Stimulated activated CD8-positive, alpha-beta memory T cell treated with anti-CD3 and anti-CD28 coated beads, Interleukin-15, amount 100 ng/mL, for 4 hours (primary cell): ENCODE data around the gene MAPKAP1.

Experiments
- DNase-seq, 2 donors: peaks; one replicate each; pipeline ENCODE4 v3.0.0-alpha.2; 2020; ENCODE audit warnings: low read depth in 2 of 2

MAPKAP1 gene

DNA sequence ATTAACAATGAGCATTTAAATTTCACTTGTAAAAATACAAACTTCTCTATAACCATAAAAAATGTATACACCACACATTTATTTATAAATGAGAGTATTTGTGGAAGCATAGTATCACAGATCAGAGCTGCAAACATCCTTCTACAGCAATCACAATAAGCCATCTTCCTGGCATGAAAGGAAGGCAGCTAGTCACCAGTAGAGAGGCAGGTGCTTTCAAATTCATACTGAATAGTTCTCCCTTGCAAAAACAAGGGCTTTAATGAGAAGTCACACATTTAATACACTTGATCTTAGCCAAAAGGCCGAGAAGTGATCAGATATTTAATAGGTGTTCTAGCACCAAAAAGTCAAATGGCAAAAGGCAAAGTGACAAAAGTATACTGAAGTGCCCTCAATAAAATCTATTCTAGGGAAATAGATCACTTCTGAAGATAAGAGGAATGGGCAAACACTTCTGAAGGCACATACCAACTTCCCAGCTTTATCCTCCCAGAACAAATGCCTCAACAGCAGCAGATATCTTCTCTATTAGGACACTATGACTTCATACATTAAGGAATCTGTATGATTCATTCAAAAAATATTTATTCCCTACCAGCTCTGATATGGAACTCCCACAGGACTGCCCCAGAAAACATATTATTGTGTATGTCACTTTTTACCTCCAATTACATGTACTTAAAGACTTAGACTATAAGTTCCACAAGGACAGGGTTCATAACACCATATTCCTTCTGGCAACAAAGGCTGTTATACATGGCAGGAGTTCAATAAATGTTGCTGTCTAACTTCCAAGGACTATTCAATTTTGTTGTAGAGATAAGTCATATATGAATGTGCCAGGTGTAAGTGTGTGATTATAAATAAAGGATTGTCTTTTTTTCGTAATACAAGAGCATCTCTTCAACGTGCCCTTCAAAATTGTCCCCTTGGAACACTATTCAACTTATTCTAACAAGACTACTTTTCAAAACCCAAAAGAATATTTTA, 31.7 kb downstream of the MAPKAP1 start:
- no peak for DNase-seq

DNA sequence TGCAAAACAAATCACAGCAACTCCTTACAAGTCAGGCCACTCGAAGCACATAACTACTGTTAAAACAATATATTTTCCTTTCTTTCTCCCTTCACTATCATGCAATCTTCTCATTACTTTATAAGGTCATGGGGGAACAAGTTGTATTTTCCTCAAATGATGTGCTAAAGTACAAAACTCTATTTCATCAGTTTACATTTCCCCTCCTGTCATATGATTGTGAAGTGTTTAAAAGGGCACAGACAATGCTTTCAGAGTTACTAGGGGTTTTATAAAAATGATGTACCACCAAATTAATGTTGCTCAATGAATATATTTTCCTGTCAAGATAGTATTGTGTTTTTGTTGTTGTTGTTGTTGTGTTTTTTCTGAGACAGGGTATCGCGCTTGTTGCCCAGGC, 34.1 kb downstream of the MAPKAP1 start:
- no peak for DNase-seq

- no peak for DNase-seq
These were observed 43.9 kb downstream of the MAPKAP1 start for GRCh38 chr9:125663127-125663526.

GRCh38 chr9:125660557-125660956, 46.5 kb downstream of the MAPKAP1 start:
- DNase-seq, result no peak

GRCh38 chr9:125659954-125660353, 47.1 kb downstream of the MAPKAP1 start:
- DNase-seq, result no peak

- DNase-seq, result no peak
These were observed 47.7 kb downstream of the MAPKAP1 start for GRCh38 chr9:125659201-125659840.

GRCh38 chr9:125656560-125656959, 50.4 kb downstream of the MAPKAP1 start:
- DNase-seq, result no peak

DNA sequence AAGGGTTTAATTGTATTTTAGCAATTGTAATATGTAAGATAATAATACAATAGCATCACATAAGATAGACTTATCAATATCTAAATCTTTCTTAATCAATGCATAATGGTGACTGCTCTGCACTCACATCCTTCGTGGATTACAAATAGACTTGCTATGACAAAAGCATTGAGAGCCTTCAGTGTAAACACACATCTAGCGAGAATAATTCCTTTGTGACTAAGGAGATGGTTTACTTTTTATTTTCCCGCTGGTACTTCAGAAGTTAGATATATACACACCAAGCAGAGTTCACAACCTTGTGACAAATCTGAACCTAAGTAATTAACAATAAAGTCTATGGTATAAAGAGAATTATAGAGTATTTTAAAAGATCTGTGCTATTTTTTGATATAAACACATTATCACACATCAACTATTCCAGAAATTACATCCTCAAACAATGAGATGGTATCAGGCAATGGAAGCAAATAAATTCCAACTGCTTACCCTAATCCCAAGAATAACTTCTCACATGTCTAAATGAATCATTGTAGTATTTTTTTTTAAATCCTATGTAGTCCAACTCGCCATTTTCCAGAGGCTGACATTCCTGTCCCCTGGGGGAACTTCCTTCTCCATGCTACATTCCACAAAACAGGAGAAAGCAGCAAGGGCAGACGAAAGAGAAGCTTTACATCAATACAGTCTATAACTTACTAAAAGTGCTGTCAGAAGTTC, 51.2 kb downstream of the MAPKAP1 start:
- DNase-seq, result no peak

DNA sequence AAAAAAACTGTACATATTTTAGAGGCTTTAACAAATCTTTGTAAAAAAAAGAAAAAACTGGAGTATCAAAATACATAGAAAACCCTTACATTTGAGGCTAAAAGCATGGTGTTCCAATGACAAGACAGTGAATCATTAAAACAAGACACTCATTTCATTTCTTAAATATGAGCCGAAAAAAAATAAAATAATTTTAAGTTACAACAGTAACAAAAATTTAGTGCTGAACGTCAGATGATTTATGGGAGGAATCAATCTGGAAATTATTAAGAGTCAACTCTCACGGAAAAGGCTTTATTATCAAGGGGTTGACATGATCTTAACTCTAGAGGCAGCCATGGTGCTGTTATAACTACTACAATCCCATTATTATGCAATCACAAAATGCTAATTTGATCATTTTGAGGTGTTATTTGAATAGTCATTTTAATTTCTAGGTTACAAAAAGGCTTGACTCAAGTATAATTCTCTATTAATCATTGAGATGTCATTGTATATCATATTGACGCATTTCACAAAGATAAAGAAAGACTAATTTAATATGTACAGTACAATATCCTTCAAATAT, 51.9 kb downstream of the MAPKAP1 start:
- DNase-seq, result no peak

DNA sequence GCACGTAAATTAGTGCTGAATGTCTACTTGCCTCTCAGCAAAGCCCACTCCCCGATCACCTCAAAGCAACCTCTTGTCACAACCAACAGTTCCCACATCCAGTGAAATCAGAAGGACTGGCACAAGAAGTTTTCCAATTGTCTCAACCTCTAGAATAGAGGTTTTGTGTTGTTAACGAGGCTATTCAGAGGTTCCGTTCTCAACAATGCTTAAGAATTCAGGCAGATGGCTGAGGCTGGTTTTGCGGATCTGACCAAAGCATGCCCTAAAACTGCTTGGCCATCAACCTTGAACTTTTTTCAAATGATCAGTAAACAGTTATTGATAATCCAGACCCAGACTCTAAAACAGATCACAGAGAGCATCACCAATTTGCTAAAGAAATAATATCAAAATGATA, 52.9 kb downstream of the MAPKAP1 start:
- DNase-seq, result no peak

DNA sequence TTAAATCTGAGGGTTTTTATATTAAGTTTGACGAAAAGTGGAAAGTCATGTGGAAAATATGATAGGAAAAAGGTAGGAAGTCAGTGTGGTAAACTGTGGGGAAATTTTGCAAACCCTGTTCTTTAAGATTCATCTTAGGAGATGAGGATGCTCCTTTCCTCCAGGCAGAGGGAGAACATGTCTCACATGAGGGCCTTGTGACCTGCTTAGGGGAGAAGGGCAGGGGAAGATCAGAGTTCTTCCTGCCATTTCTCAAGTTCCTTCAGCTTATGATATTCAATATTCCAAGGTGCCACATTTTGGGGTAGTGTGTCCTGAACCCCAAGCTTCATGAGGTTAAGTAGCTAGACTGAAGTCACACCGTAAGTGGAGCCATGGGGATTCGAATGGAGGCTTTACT, 53.7 kb downstream of the MAPKAP1 start:
- no peak for DNase-seq

DNA sequence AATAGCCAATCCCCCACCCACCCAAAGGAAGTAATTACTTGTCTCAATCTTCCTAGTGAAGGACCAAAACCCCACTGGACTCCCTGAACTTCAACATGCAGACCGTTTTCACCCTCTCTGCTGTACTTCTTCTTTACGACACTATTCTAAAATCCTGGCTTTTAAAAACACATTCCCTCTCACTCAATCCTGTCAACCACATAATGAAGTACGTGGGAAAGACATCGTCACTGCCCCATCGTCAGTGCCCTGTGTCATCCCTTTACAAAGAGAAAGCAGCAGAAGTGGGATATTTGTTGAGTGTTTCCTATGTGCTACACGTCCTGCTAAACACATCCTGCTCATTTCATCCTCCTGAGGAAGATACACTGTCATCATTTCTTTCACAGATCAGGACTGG, 54.2 kb downstream of the MAPKAP1 start:
- DNase-seq, result no peak

DNA sequence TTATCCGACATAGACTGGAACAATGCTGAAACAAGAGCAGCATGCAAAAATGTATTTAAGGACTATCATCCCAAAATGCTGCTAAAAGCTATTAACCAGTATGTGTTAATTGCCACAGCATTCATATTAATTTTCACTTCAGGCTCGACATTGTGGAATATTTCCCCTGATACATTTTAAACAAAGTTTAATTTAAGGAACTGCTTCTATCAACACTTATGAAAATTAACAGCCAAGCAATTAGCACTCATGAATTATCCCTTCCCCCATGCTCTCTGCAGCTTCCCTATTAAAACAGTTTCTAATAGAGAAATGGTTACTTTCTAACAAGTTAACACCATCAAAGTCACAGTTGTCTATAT, 54.8 kb downstream of the MAPKAP1 start:
- no peak for DNase-seq

DNA sequence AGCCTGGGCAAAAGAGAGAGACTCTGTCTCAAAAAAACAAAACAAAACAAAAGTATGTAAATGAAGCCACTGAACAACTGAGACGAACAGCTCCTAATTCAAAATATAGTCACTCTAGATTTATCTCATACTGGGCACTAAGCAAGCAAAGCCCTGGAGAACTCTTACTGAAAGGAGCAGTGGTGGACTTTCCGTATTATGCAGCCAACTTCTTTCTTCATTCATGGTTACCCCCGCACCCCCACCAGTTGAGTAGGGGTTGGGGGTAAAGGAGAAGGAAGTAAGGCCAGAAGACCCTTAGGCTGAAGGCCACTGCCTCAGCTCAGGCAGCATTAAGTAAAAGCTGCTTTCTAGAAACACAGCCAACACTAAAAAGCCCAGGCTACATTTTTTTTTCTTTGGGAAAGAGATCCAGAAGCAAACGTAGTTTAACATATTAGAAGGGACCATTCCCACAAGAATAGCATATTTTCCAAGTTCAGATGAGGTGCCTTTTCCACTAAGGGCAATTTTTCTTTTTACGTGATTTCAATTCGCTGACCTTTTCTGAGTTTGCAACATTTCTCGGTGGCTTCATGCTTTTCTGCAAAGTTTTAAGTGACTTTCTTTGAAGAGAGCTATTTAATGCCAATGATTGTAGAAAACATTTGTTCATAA, 55.3 kb downstream of the MAPKAP1 start:
- no peak for DNase-seq

- DNase-seq, result no peak
These were observed 56.7 kb downstream of the MAPKAP1 start for GRCh38 chr9:125650271-125650737.

GRCh38 chr9:125649826-125650225, 57.2 kb downstream of the MAPKAP1 start:
- DNase-seq, result no peak

DNA sequence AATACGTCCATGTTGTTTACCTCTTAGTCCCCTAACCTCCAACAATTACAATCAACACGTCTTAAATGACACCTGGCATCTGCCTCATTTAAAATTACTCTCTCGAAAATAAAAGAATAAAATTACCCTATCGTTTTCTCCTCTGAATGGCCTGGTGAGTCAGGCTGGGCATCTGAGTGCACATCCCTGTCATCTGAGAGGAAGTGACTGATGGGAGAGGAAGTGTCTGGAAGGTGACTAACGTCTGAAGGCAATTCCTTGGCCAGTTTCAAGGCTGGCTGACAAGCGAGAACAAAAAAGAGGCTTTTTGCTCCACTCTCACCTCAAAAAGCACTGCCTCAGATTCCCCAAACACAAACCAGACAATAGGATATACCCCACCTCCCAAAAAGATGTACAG, 57.7 kb downstream of the MAPKAP1 start:
- no peak for DNase-seq

DNA sequence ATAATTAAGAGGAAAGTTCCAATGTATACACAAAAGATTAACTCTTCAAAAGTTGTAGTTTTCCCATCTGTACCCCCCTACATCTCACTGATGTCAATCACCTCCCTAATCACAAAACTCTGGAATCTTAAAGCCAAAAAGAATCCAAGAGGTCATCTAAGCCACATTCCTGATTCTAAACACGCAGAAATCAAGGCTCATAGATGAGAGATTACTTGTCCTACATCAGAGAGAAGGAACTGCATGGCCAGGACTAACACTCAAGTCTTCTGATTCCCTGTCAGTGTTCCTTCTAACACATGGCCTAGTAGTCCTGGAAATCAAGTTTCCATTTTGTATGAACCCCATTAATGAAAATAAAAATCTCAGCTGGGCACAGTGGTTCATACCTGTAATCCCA, 58.7 kb downstream of the MAPKAP1 start:
- no peak for DNase-seq

- DNase-seq, result no peak
These were observed 60.3 kb downstream of the MAPKAP1 start for GRCh38 chr9:125646621-125647100.

DNA sequence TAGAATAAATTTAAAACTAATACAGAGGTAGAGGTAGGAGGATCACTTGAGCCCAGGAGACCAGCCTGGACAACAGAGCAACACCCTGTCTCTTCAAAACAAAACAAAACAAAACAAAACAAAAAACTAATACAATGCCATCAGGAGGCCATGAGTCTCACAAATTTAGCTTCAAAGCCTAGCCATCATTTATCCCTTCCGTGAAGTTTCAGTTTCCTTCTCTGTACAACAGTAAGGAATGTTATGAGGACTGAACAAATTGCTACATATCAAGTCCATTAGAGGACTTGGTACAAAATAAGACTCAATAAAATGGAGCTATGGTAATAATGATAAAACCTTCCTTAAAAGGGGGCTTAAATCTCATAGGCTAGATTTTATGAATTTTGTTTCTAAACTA, 60.8 kb downstream of the MAPKAP1 start:
- DNase-seq, result no peak

- DNase-seq, result no peak
These were observed 62.0 kb downstream of the MAPKAP1 start for GRCh38 chr9:125644819-125645507.
